D721Med (cell line): Measurements from ENCODE around the gene SLC22A15.

ENCODE experiments used
- DNase-seq: peaks from one replicate; pipeline ENCODE4 v3.0.0; 2011; ENCODE audit warnings: low spot score; ENCODE audit not compliant: insufficient read length
- FAIRE-seq: peaks from 2 replicates; lab custom pipeline; 2011; peaks lifted over from hg19 to GRCh38; lab: Jason Lieb, UNC
- TF ChIP-seq, protein P1 (sequence below): IDR thresholded peaks from 2 replicates; pipeline ENCODE4 v1.5.1; 2012; ENCODE audit warnings: mild to moderate bottlenecking, control low read depth; ENCODE audit not compliant: insufficient read depth; ENCODE audit errors: missing control alignments

Gene SLC22A15

GRCh38 chr1:115976062-115976920 is at the start of gene SLC22A15:
TSS of gene SLC22A15 (plus strand) at chr1:115976513. CDS start at chr1:115976628, 115 bp downstream.
- FAIRE-seq (no peak), DNase-seq (no peak)
- TF ChIP-seq, protein P1, sequence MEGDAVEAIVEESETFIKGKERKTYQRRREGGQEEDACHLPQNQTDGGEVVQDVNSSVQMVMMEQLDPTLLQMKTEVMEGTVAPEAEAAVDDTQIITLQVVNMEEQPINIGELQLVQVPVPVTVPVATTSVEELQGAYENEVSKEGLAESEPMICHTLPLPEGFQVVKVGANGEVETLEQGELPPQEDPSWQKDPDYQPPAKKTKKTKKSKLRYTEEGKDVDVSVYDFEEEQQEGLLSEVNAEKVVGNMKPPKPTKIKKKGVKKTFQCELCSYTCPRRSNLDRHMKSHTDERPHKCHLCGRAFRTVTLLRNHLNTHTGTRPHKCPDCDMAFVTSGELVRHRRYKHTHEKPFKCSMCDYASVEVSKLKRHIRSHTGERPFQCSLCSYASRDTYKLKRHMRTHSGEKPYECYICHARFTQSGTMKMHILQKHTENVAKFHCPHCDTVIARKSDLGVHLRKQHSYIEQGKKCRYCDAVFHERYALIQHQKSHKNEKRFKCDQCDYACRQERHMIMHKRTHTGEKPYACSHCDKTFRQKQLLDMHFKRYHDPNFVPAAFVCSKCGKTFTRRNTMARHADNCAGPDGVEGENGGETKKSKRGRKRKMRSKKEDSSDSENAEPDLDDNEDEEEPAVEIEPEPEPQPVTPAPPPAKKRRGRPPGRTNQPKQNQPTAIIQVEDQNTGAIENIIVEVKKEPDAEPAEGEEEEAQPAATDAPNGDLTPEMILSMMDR, result no peak

GRCh38 chr1:115927971-115928370 is 48.3 kb upstream of the SLC22A15 start:
- TF ChIP-seq, protein P1, result no peak
- DNase-seq, result no peak
- FAIRE-seq, result no peak

- DNase-seq (no peak), FAIRE-seq (no peak)
- TF ChIP-seq, protein P1, result no peak
These were observed 46.4 kb upstream of the SLC22A15 start for GRCh38 chr1:115929881-115930280.

GRCh38 chr1:115933625-115934024 is 42.7 kb upstream of the SLC22A15 start:
- TF ChIP-seq, protein P1, result no peak
- FAIRE-seq, result no peak
- DNase-seq, result no peak

DNA sequence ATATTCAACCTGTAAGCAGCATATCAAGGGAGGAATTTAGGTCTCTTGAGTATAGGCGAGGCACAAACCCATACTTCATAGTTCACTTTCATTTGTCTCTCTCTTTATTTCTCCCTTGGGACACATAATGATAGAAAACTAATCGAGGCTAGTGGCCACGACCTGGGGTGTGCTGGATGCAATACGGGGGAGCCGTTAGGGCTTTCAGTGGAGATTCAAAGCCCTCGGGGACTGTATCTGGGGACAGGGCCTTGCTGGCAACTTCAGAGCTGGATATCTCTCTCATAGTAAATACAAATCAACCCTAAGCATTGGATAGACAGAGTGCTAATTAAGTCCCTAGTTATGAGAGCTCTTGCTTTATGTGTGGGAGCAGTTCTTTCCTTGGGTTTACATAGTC is 36.9 kb upstream of the SLC22A15 start:
- FAIRE-seq, result no peak
- DNase-seq, result no peak
- TF ChIP-seq, protein P1, result no peak

DNA sequence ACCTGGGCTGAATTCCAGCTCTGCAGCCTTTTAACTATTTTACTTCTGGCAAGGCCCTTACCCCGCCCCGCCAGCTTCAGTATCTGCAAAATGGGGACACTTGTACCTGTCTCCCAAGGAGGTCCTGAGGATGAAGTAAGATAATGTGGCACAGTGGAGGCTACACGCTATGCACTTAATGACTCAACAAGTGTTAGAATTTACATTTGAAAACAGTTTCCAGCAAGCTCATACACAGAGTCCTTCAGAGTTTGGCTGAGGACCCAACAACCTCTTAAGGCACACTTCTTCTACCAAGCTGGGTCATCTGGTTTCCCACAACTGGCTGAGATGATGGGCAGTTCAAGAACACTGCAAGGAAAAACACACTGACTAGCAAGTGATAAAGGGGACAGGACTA is 30.2 kb upstream of the SLC22A15 start:
- DNase-seq (no peak), FAIRE-seq (no peak)
- TF ChIP-seq, protein P1, result no peak

GRCh38 chr1:115949156-115949555 is 27.2 kb upstream of the SLC22A15 start:
- FAIRE-seq, result no peak
- DNase-seq, result no peak
- TF ChIP-seq, protein P1, result no peak
